Activated CD8-positive, alpha-beta memory T cell treated with anti-CD3 and anti-CD28 coated beads, Interleukin-2, amount 50 U/mL, for 24 hours (primary cell): ENCODE data around the gene RRP36.

Source experiments
- DNase-seq: peaks from one replicate; pipeline ENCODE4 v3.0.0-alpha.2; 2020; ENCODE audit errors: extremely low read depth

The RRP36 gene

GRCh38 chr6:43062818-43063217 lies 41.4 kb downstream of the RRP36 start:
- DNase-seq, result no peak

- DNase-seq, result no peak
These were observed 48.7 kb downstream of the RRP36 start for GRCh38 chr6:43070028-43070632.

- DNase-seq, result no peak
These were observed 53.6 kb downstream of the RRP36 start for GRCh38 chr6:43074847-43075669.

- no peak for DNase-seq
These were observed 54.4 kb downstream of the RRP36 start, which contains the start of gene PTK7 for GRCh38 chr6:43075670-43076463. Gene PTK7, plus strand, starts transcription at chr6:43076314. Its CDS starts 175 bp downstream, at chr6:43076489.

- no peak for DNase-seq
These were observed 55.3 kb downstream of the RRP36 start for GRCh38 chr6:43076464-43077332.

GRCh38 chr6:43077333-43077809 lies 55.9 kb downstream of the RRP36 start:
- no peak for DNase-seq

GRCh38 chr6:43077981-43078511 lies 56.6 kb downstream of the RRP36 start:
- DNase-seq, result no peak

- no peak for DNase-seq
These were observed 57.3 kb downstream of the RRP36 start for GRCh38 chr6:43078691-43079090.
